G401.6 (cell line): ENCODE results near the gene TMA16.
"Not testable (repeated sequence)": the region's sequence is repeated elsewhere in the genome, so short reads cannot be mapped to it uniquely, and the experiment has no call there.

ENCODE experiments used
- FAIRE-seq: peaks from 2 replicates; lab custom pipeline; 2012; peaks lifted over from hg19 to GRCh38; lab: Jason Lieb, UNC

TMA16 gene

GRCh38 chr4:163515198-163515597 is 20.7 kb downstream of the TMA16 start:
- no peak for FAIRE-seq

GRCh38 chr4:163523791-163524365 is 29.4 kb downstream of the TMA16 start:
- FAIRE-seq: no peak

GRCh38 chr4:163525982-163526381 is 31.5 kb downstream of the TMA16 start:
- peak; percentile 42 for FAIRE-seq

GRCh38 chr4:163527172-163527571 is 32.7 kb downstream of the TMA16 start:
- FAIRE-seq: no peak

GRCh38 chr4:163528653-163529052 is 34.2 kb downstream of the TMA16 start:
- no peak for FAIRE-seq

- no peak for FAIRE-seq
Observed at GRCh38 chr4:163534056-163534455, 39.6 kb downstream of the TMA16 start.

- FAIRE-seq: no peak
Observed at GRCh38 chr4:163535657-163536056, 41.2 kb downstream of the TMA16 start.

- no peak for FAIRE-seq
Observed at GRCh38 chr4:163536091-163536490, 41.6 kb downstream of the TMA16 start.

- no peak for FAIRE-seq
Observed at GRCh38 chr4:163537114-163537513, 42.6 kb downstream of the TMA16 start.

GRCh38 chr4:163538820-163539219 is 44.3 kb downstream of the TMA16 start:
- FAIRE-seq: not testable (repeated sequence)

GRCh38 chr4:163540448-163540847 is 46.0 kb downstream of the TMA16 start:
- FAIRE-seq: no peak

- no peak for FAIRE-seq
Observed at GRCh38 chr4:163540977-163541376, 46.5 kb downstream of the TMA16 start.

- FAIRE-seq: no peak
Observed at GRCh38 chr4:163542275-163542674, 47.8 kb downstream of the TMA16 start.

GRCh38 chr4:163544407-163545038 is 50.0 kb downstream of the TMA16 start:
- peak; percentile 19 for FAIRE-seq

GRCh38 chr4:163548481-163549243 is 54.2 kb downstream of the TMA16 start:
- peak; percentile 93 for FAIRE-seq

- no peak for FAIRE-seq
Observed at GRCh38 chr4:163550869-163551267, 56.4 kb downstream of the TMA16 start.

GRCh38 chr4:163553146-163553545 is 58.7 kb downstream of the TMA16 start:
- FAIRE-seq: no peak

GRCh38 chr4:163554870-163555465 is 60.5 kb downstream of the TMA16 start:
- FAIRE-seq: peak; percentile 90

GRCh38 chr4:163556177-163556576 is 61.7 kb downstream of the TMA16 start:
- FAIRE-seq: no peak

- no peak for FAIRE-seq
Observed at GRCh38 chr4:163556650-163557391, 62.3 kb downstream of the TMA16 start.

GRCh38 chr4:163558539-163559044 is 64.1 kb downstream of the TMA16 start:
- FAIRE-seq: no peak

GRCh38 chr4:163562496-163562895 is 68.0 kb downstream of the TMA16 start:
- no peak for FAIRE-seq
